GM12892 (cell line): ENCODE measurements around the gene TBCEL.

Experiments
- POLR2A ChIP-seq: IDR thresholded peaks from 2 replicates; pipeline ENCODE4 v1.6.1; 2011; ENCODE audit warnings: low read depth, low read length, control low read depth
- POLR2AphosphoS5 ChIP-seq: IDR thresholded peaks from 2 replicates; pipeline ENCODE4 v1.6.1; 2011; ENCODE audit warnings: low read depth, low read length, control low read depth
- TAF1 ChIP-seq: IDR thresholded peaks from 2 replicates; pipeline ENCODE4 v1.6.1; 2011; ENCODE audit warnings: low read depth, mild to moderate bottlenecking, control low read depth, low read length, borderline replicate concordance

DNA sequence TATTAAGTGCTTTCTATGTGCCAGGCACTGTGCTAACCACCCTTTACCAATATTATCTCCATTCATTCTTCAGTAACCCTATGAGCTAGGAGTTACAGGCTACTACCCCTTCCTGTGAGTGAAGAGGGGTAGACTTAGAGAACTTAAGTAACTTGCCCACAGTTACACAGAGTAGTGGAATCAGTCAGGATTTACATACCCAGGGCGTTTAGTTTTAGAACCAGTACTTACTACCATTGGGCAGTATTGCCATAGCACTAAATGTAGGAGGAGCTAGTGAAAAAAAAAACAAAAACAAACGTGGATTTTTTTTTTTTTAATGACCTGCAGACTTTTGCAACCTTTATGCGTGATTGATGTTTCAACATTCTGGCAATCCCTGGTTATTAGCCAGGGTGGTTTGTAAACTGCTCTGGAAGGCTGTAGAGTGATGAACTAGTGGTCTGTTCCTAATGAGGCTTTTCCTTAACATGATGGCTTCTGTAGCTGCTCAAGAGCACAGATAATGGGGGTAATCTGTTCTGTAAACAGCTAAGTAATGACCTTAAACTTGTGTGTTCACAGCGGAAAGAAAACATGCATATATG, 11.4 kb downstream of the TBCEL start:
- TF ChIP-seq POLR2A (no peak), POLR2AphosphoS5 (no peak), TAF1 (no peak)
